GM21737 (cell line): ENCODE measurements around the gene C22orf15.
A peak's percentile ranks its signal among the peaks of the same experiment; 100 is the strongest.

ENCODE experiments used
- ATAC-seq: cut with Tn5 transposase; IDR thresholded peaks from one replicate; pipeline ENCODE4 v1.9.1; 2021; ENCODE audit warnings: mild to moderate bottlenecking, moderate library complexity; ENCODE audit not compliant: unreplicated experiment

C22orf15 gene

DNA sequence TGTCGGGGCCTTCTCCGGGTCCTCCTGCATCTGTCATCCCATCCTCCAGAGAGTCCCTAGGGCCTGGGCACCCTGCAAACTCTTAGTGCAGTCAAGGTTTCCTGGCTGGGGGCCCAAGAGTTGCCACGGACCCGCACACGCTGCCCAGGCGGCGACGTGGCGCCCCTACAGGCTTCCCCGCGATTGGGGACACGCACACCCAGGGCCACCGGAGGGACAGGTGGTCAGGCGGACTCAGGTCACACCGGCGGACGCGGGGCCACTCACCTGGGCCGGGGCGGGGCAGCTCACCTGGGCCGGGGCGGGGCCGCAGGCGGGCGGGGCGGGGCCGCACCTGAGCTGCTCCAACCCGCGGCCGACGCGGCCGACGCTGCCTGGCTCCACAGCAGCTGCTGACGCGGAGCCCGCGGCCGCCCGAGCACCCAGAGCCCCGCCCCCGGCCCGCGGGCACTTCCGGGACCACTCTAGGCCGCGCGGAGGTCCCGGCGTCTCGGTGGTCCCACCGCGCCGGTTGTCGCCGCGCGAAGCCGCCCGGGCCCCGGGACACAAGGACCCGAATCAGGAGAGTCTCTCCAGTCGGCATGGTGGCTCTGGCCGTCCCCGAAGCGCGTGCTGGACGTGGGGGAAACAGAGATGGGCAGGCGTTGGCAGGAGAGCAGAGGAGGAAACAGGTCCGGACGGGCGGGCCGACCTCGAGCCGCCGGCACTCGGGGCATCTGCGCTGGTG, 11.9 kb upstream of the C22orf15 start, which contains the start of gene ZNF70:
TSS of gene ZNF70 (minus strand) at position 399 of the 727 bp plus-strand sequence. CDS start 5,972 bp downstream, outside the sequence.
- peak; percentile 75 for ATAC-seq

GRCh38 chr22:23751441-23751996, 11.3 kb upstream of the C22orf15 start:
- ATAC-seq = peak; percentile 10

DNA sequence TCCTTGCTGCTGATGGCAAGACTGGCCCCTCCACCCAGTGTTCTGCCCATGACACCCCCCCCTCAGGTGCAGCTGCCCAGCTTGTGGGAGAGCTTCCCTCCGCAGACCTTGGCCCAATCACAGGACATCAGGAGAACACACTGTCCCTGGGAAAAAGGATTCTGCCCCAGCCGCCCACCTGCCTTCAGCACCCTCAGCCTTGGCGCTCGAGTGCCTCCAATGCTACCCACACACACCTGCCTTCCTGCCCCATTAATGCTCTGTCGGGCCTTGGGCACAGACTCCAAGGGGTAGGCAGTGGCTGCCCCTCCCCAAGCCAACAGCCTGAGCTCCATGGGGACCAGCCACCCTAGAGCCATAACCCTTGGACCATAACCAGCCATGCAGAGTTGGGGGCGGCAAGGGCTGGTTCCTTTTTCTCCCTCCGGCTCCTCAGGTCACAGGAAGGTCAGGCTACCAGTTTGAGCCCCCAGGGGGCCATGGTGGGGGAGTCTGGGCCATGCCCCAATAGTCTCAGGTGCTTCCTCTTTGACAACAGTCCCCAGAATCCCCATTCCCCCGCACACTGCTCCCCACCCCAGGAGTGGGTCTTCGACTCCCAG, 10.6 kb upstream of the C22orf15 start:
- no peak for ATAC-seq

DNA sequence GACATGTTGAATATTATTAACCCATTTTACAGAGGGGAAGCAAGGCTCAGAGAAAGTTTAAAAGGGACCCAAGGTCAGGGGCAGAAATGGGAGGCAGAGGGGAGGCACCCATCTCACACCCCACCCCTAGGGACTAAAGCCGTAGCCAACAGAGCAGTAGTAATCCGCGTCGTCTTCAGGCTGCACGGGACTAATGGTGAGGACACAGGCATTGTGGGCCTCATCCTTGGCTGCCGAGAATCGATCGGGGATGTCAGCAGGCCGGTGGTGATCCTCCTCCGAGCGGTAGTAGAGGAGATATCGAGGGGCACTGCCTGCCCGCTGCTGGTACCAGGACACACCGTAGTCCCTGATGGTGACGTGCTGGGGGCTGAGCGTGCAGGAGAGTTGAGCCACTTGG, 10.0 kb upstream of the C22orf15 start:
- ATAC-seq = no peak

GRCh38 chr22:23753385-23753784, 9.4 kb upstream of the C22orf15 start:
- ATAC-seq = no peak

DNA sequence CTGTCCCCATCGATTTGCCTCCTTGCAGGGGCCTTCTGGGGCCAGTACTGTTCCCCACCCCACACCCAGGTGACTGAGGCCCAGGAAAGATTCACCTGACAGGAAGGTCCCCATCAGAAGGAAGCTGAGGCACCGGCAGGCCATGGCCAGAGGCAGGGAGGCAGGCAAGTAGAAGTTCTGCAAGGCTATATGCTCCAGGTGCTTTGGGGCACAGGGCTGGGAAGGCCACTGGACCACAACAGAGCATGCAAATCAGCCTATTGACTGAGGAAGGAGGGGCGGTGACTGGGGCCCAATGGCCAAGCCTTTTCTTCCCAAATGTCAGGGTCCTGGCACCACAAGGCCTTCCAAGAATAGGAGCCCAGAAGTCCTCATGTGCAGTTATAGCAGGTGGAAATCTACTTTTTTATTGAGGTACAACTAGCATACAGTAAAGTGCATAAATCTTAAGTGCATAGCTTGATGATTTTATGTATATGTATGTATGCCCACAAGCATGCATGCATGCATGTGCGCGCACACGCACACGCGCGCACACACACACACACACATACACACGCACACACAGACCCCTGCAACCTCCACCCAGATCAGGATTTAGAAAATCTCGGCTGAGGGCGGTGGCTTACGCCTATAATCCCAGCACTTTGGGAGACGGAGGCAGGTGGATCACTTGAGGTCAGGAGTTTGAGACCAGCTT, 8.4 kb upstream of the C22orf15 start, which contains the start of gene VPREB3:
TSS of gene VPREB3 (minus strand) at position 206 of the 700 bp plus-strand sequence. CDS start at position 144, 62 bp downstream.
- no peak for ATAC-seq

DNA sequence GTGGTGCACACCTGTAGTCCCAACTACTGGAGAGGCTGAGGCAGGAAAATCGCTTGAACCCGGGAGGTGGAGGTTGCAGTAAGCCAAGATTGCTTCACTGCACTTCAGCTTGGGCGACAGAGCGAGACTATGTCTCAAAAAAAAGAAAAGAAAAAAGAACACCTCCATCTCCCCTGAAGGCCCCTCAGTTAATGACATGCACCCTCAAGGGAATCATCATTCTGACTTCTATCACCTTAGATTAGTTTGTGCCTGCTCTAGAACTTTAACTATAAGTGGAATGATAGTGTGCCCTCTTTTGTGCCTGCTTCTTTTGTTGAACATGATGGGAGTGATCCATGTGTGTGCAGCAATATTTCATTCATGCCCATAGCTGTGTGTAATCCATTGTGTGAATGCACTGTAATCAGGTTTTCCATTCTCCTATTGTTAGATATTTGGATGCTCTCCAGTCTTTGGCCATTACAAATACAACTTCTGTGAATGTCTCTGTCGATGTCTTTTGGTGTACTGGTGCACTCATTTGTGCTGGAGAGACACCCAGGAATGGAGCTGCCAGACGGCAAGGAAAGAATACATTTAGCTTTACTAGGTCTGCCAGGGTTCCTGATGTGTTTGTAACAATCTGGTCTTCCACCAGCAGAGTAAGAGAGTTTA, 7.7 kb upstream of the C22orf15 start:
- ATAC-seq = no peak

DNA sequence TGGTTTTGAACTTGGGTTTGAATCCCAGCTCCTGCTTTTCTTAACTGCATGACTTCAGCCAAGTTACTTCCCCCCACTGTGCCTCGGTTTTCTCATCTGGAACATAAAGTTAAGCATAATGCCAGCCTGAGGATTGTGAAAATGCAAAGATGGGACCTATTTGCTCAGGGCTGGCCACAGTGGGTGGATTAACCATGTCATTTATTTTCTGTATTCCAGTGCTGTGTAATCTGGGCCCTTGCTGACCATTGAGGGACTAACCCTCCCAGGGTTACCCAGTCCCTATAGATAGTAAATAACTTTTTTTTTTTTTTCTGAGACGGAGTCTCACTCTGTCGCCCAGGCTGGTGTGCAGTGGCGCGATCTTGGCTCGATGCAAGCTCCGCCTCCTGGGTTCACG, 7.1 kb upstream of the C22orf15 start:
- no peak for ATAC-seq

DNA sequence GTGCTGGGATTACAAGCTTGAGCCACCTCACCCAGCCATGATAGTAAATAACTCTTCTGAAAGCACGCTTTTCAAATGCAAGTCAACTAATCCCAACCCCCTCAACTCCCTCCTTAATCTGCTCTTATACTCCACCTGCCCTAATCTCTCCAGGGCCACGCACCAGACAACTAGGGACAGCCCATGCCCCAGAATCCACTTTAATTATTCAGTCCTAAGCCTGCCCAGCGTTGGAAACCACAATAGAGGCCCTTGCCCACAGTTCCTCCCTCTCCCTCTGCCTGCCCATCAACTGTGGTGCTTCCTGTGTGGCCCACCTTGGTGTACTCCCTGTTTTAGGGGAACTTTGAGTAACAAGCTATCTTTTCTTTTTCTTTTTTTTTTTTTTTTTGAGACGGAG, 5.9 kb upstream of the C22orf15 start:
- no peak for ATAC-seq

DNA sequence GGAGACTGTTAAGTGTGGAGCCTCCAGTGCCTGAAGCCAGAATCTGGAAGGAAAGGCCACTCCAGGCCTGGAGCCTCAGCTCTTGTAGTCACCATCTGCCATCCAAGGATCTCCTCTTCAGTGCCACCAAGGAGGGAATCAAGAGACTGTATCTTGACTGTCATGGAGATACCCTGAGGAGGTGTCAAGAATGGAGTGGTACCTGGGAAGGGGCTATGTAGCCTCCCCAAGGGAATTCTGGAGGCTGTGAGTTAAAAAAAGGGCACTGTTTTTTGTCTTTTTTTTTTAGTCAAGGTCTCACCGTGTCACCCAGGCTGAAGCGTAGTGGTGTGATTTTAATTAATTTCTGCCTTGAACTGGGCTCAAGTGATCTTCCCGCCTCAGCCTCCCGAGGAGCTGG, 3.2 kb upstream of the C22orf15 start:
- ATAC-seq = no peak

GRCh38 chr22:23760056-23760455, 2.7 kb upstream of the C22orf15 start:
- ATAC-seq = no peak

- no peak for ATAC-seq
Measured at GRCh38 chr22:23763579-23763945, 772 bp downstream of the C22orf15 start.

DNA sequence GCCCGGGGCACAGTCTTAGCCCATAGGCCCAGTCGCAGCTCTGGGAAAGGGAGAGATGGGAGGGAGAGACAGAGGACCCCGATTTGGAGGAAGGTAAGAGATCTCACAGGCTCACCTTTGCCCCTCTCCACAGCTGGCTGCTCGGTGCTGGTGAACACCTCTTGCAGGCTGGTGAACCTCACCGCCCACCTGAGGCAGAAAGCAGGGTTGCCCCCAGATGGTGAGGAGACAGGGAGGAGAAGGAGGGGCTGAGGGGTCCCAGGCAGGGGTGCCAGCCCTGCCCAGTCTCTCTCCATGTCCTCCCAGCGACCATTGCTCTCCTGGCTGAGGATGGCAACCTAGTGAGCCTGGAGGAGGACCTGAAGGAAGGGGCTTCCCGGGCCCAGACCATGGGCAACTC, 1.2 kb downstream of the C22orf15 start:
- ATAC-seq = no peak

DNA sequence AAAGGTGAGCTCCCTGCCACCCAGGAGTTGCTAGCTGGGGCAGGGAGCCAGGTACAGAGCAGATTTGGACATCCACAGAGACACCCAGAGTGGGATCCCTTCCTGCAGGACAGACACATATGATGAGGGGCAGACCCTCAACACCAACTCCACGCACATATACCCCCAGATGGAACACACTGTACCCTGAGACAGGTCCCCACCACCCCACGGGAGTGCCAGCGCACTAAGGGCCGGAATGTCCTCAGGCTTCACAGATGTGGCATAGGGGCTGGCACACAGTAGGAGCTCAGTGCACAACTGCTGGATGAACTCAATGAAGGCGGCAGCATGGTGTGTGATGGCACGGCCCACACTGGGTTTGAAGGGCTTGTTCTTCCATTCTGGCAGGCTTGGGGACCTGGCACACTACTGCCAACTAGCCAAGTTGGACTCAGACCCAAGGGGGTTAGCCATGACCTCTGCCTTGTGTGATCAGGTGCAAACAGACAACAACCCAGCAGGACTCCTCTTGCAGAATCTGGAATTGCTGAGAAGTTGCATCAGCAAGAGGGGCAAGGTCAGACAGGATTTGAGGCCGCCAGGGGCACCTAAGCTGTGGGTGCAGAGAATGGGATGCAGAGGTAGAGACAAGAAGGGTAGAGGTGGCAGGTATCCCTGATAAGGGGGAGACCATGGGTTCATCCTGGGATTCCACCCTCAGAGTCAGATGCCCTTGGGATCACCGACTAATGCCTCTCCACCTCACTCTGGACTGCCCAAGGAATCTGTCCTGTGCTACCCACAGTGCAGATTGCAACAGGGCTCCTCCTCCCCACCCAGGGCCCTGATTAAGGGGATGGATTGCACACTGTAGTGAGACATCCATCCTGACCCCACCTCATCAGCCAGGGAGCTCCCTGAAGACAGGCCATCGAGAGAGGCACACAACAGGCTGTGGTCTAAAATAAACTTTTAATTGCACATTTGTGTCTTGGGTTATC, 2.4 kb downstream of the C22orf15 start:
- ATAC-seq = no peak

GRCh38 chr22:23767303-23767672, 4.5 kb downstream of the C22orf15 start:
- ATAC-seq = no peak

GRCh38 chr22:23767673-23768548, 5.1 kb downstream of the C22orf15 start, which contains the start of gene CHCHD10:
Gene CHCHD10, minus strand, starts transcription at chr22:23767972. Its CDS starts 98 bp downstream, at chr22:23767874.
- ATAC-seq = peak; percentile 54

- no peak for ATAC-seq
Measured at GRCh38 chr22:23769321-23769965, 6.7 kb downstream of the C22orf15 start.

GRCh38 chr22:23772315-23772648, 9.5 kb downstream of the C22orf15 start:
- ATAC-seq = no peak
